GM20000 (cell line): ENCODE data around the gene PDE7B.

Experiments used
- DNase-seq: peaks from one replicate; pipeline ENCODE4 v3.0.0; 2012; ENCODE audit warnings: low spot score
- CTCF ChIP-seq: IDR thresholded peaks from 2 replicates; pipeline ENCODE4 v1.5.1; 2012; ENCODE audit warnings: mild to moderate bottlenecking, control low read depth; ENCODE audit errors: extremely low read depth, missing control alignments

The PDE7B gene

GRCh38 chr6:136171231-136171630 is 319.7 kb downstream of the PDE7B start:
- DNase-seq: no peak
- no peak for TF ChIP-seq CTCF

DNA sequence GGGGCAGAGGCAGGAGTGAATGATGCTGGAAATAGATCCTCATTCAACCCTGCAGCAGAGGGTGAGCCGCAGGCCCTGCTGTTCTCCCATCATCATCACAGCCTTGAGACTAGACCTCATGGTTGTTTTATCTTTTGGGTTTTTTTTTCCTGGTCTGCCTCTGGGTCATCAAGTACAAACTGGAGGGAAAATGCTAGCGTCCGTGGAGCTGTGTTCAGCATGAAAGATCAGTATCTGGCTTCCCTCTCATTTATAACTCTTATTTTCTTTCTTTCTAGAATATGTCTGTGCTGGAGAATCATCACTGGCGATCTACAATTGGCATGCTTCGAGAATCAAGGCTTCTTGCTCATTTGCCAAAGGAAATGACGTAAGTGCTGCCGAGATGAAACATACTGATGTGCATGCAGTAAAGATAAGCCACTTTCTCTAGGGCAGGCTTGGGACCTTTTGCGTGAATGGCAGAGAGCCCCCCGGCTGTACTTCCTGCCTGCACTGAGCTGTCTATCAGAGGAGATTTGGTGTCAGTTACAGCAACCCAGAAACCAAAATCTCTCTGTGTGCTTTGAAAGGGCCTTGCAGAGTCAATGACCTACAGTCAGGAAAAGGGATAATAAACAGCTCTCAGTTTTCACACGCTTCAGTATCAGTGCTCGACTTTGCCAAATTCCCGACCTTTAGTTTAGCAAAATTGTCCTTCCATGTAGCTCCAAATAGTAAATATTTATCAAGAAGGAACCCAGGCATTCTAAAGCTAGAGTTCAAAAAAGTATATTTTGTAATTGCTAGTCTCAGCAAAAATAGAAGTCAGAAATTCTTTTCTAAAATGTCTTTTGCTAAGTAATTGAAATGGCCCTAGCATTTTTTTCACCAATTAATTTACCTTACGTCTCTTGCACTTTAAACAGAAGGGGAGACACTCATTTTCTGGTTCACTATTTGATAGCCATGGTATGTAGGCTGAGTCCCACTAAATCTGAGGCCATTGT is 322.3 kb downstream of the PDE7B start:
- TF ChIP-seq CTCF: no peak
- no peak for DNase-seq

- DNase-seq: no peak
- no peak for TF ChIP-seq CTCF
These were observed 323.0 kb downstream of the PDE7B start for GRCh38 chr6:136174510-136174909.

DNA sequence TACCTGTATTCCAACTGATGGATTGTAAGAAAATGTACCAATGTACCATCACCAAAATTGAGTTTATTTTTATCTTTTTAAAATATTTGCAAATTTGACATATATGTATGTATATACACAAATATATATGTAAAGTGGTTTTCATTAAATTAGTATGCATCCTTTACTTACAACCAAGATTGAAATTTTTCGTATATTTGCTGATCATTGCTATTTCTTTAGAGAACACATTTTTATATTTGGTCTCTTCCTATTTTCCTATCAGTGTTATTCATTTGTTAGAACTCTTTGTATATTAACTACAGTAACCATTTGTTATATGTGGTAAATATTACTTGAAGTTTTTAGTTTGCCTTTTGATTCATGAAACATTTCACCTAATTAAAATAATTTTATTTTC is 324.4 kb downstream of the PDE7B start:
- no peak for TF ChIP-seq CTCF
- no peak for DNase-seq

DNA sequence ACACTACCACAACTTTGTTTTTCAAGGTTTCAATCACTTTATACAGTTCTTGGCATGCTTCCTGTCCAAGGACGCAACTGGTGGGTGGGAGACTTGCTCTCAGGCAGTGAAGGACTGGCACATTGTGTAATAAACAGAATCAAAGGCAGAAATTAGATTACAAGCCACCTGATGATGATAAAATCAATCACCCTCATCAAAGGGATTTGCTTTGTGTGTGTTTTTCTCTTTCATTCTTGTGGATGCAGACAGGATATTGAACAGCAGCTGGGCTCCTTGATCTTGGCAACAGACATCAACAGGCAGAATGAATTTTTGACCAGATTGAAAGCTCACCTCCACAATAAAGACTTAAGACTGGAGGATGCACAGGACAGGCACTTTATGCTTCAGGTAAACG is 327.2 kb downstream of the PDE7B start:
- DNase-seq: no peak
- TF ChIP-seq CTCF: no peak

- no peak for TF ChIP-seq CTCF
- no peak for DNase-seq
These were observed 329.4 kb downstream of the PDE7B start for GRCh38 chr6:136180704-136181511.

- DNase-seq: no peak
- no peak for TF ChIP-seq CTCF
These were observed 330.0 kb downstream of the PDE7B start for GRCh38 chr6:136181512-136181833.
